BJ (cell line): ENCODE measurements around the gene PHC2. TPM values are rescaled to one million over a fixed set of nuclear protein-coding genes. Genes with fewer than 3 reads are reported as not detected.
A peak's percentile ranks its signal among the peaks of the same experiment; 100 is the strongest.

Source experiments
- CTCF ChIA-PET: fragments of 350-600 bp; formaldehyde crosslinking; extraction: SDS; loops from one replicate; lab custom pipeline; 2021; ENCODE audit warnings: antibody characterized with exemption, inconsistent platforms; lab: Yijun Ruan, JAX
- POLR2A ChIA-PET: fragments of 300-600 bp; sonication (Branson Sonifier 250); formaldehyde crosslinking; extraction: SDS; loops from one replicate; lab custom pipeline; 2021; ENCODE audit warnings: antibody characterized with exemption; lab: Charles Lee
- DNase-seq: peaks from one replicate; pipeline ENCODE4 v3.0.0-alpha.2; 2011; ENCODE audit warnings: low read depth
- H3K27me3 ChIP-seq: 2 replicates; pipeline ENCODE4 v1.6.0; 2011; ENCODE audit warnings: low read length; ENCODE audit not compliant: control insufficient read depth, insufficient read depth
- H3K36me3 ChIP-seq: 2 replicates; pipeline ENCODE4 v1.5.1; 2011; ENCODE audit warnings: low read length; ENCODE audit not compliant: control insufficient read depth, insufficient read depth
- H3K4me3 ChIP-seq: 2 replicates; pipeline ENCODE4 v1.5.1; 2011; ENCODE audit warnings: low read depth, mild to moderate bottlenecking, control low read depth, low read length
- polyA plus RNA-seq: library from polyadenylated mRNA; depleted of rRNA; stranded (reverse); fragments of >200 nt; gene quantifications from 2 replicates; pipeline ENCODE4 v1.2.3, GENCODE V29; 2011
- TF ChIP-seq, protein P1 (sequence below): IDR thresholded peaks from 2 replicates; pipeline ENCODE4 v1.5.1; 2011; ENCODE audit warnings: low read depth, mild to moderate bottlenecking, control low read depth, inconsistent platforms, low read length, moderate library complexity; ENCODE audit not compliant: insufficient read depth

PHC2 gene
- polyA plus RNA-seq, 1 experiment: 62.0 TPM

DNA sequence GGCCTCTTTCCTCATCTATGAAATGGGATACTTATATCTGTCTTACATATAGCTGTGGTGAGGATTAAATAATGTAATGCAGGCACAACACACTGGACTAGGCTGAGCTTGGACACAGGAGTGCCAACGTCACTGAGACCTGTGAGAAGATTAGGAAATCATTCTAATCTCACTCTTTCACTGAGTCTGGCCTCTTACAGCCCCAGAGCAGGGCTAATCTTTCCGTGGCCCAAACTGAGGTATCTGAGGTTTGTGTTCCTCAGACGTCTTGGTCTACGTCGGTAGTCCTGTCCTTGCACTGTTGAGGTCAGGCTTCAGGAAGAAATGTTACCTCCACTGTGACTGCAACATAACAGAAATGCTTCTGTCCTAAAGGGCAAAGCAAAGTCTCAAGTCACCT lies 87.4 kb downstream of the PHC2 start:
- DNase-seq: no peak
- CTCF ChIA-PET: interaction anchor here (0.6 to 1.7 kb wide), 3 partner anchors 48 to 127 kb away, joined by 3 to 8 read pairs (median 3); no protein-coding TSS in a partner anchor
- H3K36me3 ChIP-seq: peaks cover 8% of the 10 kb centered on the region
- POLR2A ChIA-PET: interaction anchor here (0.7 kb wide), 1 partner anchor 90 kb away, joined by 16 read pairs; no protein-coding TSS in a partner anchor
- TF ChIP-seq, protein P1, sequence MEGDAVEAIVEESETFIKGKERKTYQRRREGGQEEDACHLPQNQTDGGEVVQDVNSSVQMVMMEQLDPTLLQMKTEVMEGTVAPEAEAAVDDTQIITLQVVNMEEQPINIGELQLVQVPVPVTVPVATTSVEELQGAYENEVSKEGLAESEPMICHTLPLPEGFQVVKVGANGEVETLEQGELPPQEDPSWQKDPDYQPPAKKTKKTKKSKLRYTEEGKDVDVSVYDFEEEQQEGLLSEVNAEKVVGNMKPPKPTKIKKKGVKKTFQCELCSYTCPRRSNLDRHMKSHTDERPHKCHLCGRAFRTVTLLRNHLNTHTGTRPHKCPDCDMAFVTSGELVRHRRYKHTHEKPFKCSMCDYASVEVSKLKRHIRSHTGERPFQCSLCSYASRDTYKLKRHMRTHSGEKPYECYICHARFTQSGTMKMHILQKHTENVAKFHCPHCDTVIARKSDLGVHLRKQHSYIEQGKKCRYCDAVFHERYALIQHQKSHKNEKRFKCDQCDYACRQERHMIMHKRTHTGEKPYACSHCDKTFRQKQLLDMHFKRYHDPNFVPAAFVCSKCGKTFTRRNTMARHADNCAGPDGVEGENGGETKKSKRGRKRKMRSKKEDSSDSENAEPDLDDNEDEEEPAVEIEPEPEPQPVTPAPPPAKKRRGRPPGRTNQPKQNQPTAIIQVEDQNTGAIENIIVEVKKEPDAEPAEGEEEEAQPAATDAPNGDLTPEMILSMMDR: no peak
- no peak overlapping the region for H3K4me3 ChIP-seq
- no peaks in the 10 kb centered on the region for H3K27me3 ChIP-seq

DNA sequence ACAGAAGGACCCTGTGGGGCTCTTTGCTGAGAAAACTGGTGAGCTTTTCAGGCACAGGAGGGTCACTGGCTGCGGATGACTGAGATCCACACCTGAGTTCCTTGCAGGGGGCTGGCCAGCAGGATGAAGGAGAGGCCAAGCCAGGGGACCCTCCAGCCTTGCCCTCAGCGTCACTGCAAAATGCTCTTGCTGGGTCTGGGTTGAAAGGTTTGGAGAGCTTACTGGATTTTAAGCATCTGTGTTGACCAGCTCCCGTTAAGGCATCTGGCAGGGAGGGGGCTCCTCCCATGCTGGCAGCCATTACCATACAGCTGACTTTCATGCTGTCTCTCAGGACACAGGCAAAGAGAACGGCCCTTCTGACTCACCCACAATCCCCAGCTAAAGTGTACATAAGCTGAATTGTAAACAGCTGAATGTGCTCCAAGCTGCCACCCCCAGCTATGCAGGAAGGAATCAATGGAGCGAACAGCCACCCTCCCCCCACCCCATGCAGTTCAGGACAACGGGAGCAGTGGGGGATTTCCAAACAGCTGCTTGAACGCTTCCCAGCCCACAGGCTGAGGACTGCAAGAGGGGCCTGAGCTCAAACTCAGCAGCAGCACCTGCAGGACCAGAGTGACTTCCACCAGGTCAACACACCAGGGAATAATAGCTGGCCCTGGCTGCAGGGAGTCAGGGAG lies 88.7 kb downstream of the PHC2 start:
- CTCF ChIA-PET: interaction anchor here (0.8 to 1.7 kb wide), 4 partner anchors 39 to 129 kb away, joined by 3 to 8 read pairs (median 3); no protein-coding TSS in a partner anchor
- TF ChIP-seq, protein P1: no peak
- H3K36me3 ChIP-seq: peaks cover 8% of the 10 kb centered on the region
- POLR2A ChIA-PET: interaction anchor here (1.0 kb wide), 1 partner anchor 47 kb away, joined by 4 read pairs; no protein-coding TSS in a partner anchor
- no peak overlapping the region for H3K4me3 ChIP-seq
- H3K27me3 ChIP-seq: no peaks in the 10 kb centered on the region
- peak; percentile 88 for DNase-seq

DNA sequence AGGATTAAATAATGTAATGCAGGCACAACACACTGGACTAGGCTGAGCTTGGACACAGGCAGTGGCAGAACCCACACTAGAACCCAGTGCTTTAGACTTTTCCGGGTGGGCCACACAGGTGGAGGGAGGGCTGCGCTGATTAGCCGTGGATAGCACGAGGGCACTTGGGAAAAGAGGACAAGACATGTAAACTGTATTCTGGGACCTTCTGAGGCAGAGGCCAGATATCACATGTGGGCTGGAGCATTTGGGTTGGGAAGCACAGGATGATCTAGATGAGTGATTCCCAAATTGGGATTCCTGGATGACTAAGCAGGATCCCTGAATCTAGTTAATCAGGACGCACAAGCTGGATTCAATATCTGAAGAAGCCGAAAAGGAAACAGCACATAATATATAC lies 89.7 kb downstream of the PHC2 start:
- no peak for DNase-seq
- CTCF ChIA-PET: no interaction called here
- TF ChIP-seq, protein P1: no peak

DNA sequence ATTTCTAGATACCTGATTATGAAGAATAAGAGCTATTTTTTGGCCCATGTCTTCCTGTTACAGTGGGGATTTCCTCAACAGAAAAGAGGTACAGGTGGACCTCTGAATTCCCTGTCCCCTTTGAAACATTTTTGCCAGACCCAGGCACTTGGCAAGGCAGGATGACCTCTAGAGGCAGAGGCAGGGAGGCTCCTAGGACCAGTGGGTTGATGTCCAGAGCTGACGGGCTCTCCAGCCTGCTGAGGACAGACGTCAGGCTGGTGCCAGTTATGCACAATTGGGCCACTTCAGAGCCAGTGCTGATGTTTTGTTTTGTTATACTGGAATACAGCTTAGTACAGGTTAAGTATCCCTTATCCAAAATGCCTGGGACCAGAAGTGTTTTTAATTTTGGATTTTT lies 91.5 kb downstream of the PHC2 start:
- POLR2A ChIA-PET: no interaction called here
- TF ChIP-seq, protein P1: peak; percentile 25; the same call in 1 of the 2 replicates
- CTCF ChIA-PET: interaction anchor here (0.8 to 2.1 kb wide), 8 partner anchors 8 to 131 kb away, joined by 3 to 8 read pairs (median 3); no protein-coding TSS in a partner anchor
- H3K4me3 ChIP-seq: no peak overlapping the region
- H3K36me3 ChIP-seq: peaks cover 9% of the 10 kb centered on the region
- no peaks in the 10 kb centered on the region for H3K27me3 ChIP-seq
- DNase-seq: no peak

More for the DNA sequence above, 89.7 kb downstream of the PHC2 start:
- POLR2A ChIA-PET: interaction anchor here (1.0 kb wide), 1 partner anchor 48 kb away, joined by 4 read pairs; no protein-coding TSS in a partner anchor
- peaks cover 8% of the 10 kb centered on the region for H3K36me3 ChIP-seq
- no peaks in the 10 kb centered on the region for H3K27me3 ChIP-seq
- no peak overlapping the region for H3K4me3 ChIP-seq
